MCF 10A (cell line): ENCODE data around the gene OR2AJ1. TPM values are rescaled to one million over a fixed set of nuclear protein-coding genes. Genes with fewer than 3 reads are reported as not detected.
A peak's percentile ranks its signal among the peaks of the same experiment; 100 is the strongest.

Experiments
- BruUV-seq: library from RNA; stranded (reverse); fragments of 400-500 nt; replicated peaks from 2 replicates; lab custom pipeline; 2021; lab: Mats Ljungman, UMichigan
- CTCF ChIA-PET: fragments of 300-600 bp; sonication (Branson Sonifier 250); formaldehyde crosslinking; extraction: SDS; loops from one replicate; lab custom pipeline; 2021; ENCODE audit warnings: antibody characterized with exemption, inconsistent platforms; lab: Yijun Ruan, JAX
- POLR2A ChIA-PET: fragments of 300-600, 350-650 bp; sonication (Branson Sonifier 250); formaldehyde crosslinking; extraction: SDS; loops from one replicate; lab custom pipeline; 2020; ENCODE audit warnings: antibody characterized with exemption, inconsistent platforms; lab: Yijun Ruan, JAX
- DNase-seq: peaks from one replicate; pipeline ENCODE4 v3.0.0-alpha.2; 2018; ENCODE audit not compliant: unreplicated experiment
- H3K27ac Mint-ChIP-seq: one replicate; pipeline ENCODE4 v1.8.0; 2022; ENCODE audit warnings: mild to moderate bottlenecking, low read depth, mixed read lengths; ENCODE audit not compliant: unreplicated experiment
- H3K27me3 Mint-ChIP-seq: one replicate; pipeline ENCODE4 v1.8.0; 2022; ENCODE audit warnings: mixed read lengths; ENCODE audit not compliant: insufficient read depth, unreplicated experiment
- H3K36me3 Mint-ChIP-seq: one replicate; pipeline ENCODE4 v1.8.0; 2022; ENCODE audit warnings: mild to moderate bottlenecking, moderate library complexity, mixed read lengths; ENCODE audit not compliant: insufficient read depth, unreplicated experiment
- H3K4me1 Mint-ChIP-seq: one replicate; pipeline ENCODE4 v1.8.0; 2022; ENCODE audit warnings: mixed read lengths; ENCODE audit not compliant: insufficient read depth, unreplicated experiment
- H3K4me3 Mint-ChIP-seq: one replicate; pipeline ENCODE4 v1.8.0; 2022; ENCODE audit warnings: mild to moderate bottlenecking, moderate library complexity, mixed read lengths; ENCODE audit not compliant: unreplicated experiment
- H3K9me3 Mint-ChIP-seq: one replicate; pipeline ENCODE4 v1.8.0; 2022; ENCODE audit warnings: mixed read lengths; ENCODE audit not compliant: unreplicated experiment
- intact Hi-C: fragments of 100-400 bp; cut with micrococcal nuclease; formaldehyde crosslinking; loops from 2 replicates; pipeline ENCODE4 v1.14.1; 2022
- total RNA-seq: library from RNA; stranded (reverse); gene quantifications from 2 replicates; pipeline ENCODE4 v1.2.3, GENCODE V29; 2022
- TF ChIP-seq, protein P1 (sequence below): fragments of 200-600 bp; IDR thresholded peaks from one replicate; pipeline ENCODE4 v1.8.0; 2022; ENCODE audit warnings: antibody characterized with exemption, mild to moderate bottlenecking; ENCODE audit not compliant: unreplicated experiment

OR2AJ1 gene
- total RNA-seq, 1 experiment from 2014 or later: not detected

DNA sequence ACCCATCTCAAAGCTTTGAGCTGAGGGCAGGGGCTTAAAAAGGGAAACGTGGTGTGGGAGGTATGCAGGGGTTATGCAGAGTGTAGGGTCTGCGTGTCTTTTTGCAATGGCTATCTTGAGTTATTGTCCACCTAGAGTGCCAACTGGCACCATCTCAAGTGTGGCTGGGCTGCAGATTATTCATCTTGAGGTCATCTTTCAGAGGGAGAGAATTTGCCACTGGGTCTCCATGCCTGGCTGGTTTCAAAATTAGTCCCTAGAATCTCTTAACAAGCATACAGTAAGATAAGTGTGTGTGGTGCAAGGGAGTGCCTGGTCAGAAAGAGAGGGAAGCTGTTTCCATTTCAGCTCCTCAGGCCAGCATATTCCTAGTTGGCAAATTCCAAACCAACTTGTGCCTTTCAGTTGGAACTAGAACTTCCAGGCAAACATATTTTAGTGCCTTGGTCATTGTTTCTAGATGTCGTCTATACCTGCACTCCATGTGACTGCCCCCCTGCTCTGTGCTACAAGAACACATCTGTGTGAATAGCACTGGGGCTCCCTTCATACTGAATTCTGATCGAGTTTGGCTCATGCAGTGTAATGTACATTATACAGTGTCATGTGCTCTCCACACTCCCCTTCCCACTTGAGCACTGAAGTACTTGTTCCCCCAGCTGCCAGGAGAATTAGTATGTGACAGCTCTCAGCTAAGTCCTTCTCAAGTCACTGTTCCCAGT lies 9.6 kb upstream of the OR2AJ1 start:
- no peaks in the 10 kb centered on the region for H3K27me3 Mint-ChIP-seq
- intact Hi-C loops: loop anchor here (1.0 kb wide), 1 partner anchor 234 kb away; no protein-coding TSS in a partner anchor
- CTCF ChIA-PET: interaction anchor here (0.9 to 1.4 kb wide), 3 partner anchors 10 to 243 kb away, joined by 4 to 5 read pairs (median 4); partner anchors contain the start of gene OR2AJ1
- TF ChIP-seq, protein P1, sequence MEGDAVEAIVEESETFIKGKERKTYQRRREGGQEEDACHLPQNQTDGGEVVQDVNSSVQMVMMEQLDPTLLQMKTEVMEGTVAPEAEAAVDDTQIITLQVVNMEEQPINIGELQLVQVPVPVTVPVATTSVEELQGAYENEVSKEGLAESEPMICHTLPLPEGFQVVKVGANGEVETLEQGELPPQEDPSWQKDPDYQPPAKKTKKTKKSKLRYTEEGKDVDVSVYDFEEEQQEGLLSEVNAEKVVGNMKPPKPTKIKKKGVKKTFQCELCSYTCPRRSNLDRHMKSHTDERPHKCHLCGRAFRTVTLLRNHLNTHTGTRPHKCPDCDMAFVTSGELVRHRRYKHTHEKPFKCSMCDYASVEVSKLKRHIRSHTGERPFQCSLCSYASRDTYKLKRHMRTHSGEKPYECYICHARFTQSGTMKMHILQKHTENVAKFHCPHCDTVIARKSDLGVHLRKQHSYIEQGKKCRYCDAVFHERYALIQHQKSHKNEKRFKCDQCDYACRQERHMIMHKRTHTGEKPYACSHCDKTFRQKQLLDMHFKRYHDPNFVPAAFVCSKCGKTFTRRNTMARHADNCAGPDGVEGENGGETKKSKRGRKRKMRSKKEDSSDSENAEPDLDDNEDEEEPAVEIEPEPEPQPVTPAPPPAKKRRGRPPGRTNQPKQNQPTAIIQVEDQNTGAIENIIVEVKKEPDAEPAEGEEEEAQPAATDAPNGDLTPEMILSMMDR: no peak
- BruUV-seq: no TSS peak
- H3K36me3 Mint-ChIP-seq: no peaks in the 10 kb centered on the region
- H3K4me3 Mint-ChIP-seq: no peak overlapping the region
- peaks cover 24% of the 10 kb centered on the region for H3K4me1 Mint-ChIP-seq
- POLR2A ChIA-PET: interaction anchor here (1.1 kb wide), 1 partner anchor 10 kb away, joined by 3 read pairs; the partner anchor contains the start of gene OR2AJ1
- peak; percentile 47 for DNase-seq
- H3K27ac Mint-ChIP-seq: peak overlapping the region; percentile 3
- peaks cover 8% of the 10 kb centered on the region for H3K9me3 Mint-ChIP-seq

DNA sequence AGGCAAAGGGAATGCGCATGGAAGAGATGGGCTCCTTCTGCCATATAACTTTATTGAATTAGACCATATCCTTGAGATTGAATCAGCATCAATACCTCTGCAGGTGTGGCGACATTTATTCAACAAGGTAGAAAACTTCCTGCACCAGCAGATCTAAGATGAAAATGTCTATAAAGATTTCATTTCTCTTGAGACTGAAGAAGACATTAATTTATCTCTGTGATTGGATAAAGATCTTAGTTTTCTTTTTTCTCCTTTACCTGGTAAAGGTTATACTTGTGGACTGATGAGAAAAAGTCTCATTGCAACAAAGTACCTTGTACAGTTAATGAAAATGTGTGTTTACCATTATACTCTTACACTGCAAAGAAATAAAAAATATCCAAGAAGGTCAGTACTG lies 4.7 kb upstream of the OR2AJ1 start, which contains the start of gene OR2T8:
OR2T8 (plus strand) TSS at position 301 of the 400 bp plus-strand sequence. CDS start 766 bp downstream, outside the sequence.
- Mint-ChIP-seq H3K36me3 (no peaks in the 10 kb centered on the region), H3K27me3 (no peaks in the 10 kb centered on the region), H3K27ac (no peak within 1 kb of the TSS), H3K4me3 (no peak within 1 kb of the TSS), H3K9me3 (no peaks in the 10 kb centered on the region), H3K4me1 (peaks cover 18% of the 10 kb centered on the region)
- ChIA-PET CTCF (no interaction called here), POLR2A (no interaction called here)
- TF ChIP-seq, protein P1: no peak
- BruUV-seq: no TSS peak
- DNase-seq: no peak
- intact Hi-C loops: no loop called here

DNA sequence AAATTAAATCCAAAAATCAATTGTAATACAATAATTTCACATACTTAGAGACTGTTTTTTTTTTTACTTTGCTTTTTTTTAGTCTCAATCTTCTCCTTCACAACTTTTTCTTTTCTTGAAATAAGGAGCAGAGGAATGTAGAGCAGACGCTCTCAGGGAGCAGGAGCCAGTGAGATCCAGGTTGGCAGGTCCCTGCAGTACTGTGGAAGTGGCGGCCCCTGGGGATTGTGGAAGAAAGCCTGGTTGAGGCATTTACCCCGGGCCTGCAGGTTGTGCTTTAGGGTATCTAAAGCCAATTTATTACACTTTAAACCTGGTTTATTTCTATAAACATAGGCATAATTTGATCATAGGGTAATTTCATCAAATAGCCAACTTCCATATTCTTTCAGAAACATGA lies 748 bp upstream of the OR2AJ1 start:
- intact Hi-C loops: no loop called here
- no peak for DNase-seq
- no peaks in the 10 kb centered on the region for H3K27me3 Mint-ChIP-seq
- H3K4me1 Mint-ChIP-seq: no peaks in the 10 kb centered on the region
- no peak overlapping the region for H3K27ac Mint-ChIP-seq
- no TSS peak for BruUV-seq
- no peak overlapping the region for H3K4me3 Mint-ChIP-seq
- ChIA-PET CTCF (interaction anchor here (0.7 to 1.9 kb wide), 5 partner anchors 9 to 319 kb away, joined by 3 to 4 read pairs (median 4); no protein-coding TSS in a partner anchor), POLR2A (no interaction called here)
- H3K36me3 Mint-ChIP-seq: no peaks in the 10 kb centered on the region
- TF ChIP-seq, protein P1: no peak
- H3K9me3 Mint-ChIP-seq: no peaks in the 10 kb centered on the region

DNA sequence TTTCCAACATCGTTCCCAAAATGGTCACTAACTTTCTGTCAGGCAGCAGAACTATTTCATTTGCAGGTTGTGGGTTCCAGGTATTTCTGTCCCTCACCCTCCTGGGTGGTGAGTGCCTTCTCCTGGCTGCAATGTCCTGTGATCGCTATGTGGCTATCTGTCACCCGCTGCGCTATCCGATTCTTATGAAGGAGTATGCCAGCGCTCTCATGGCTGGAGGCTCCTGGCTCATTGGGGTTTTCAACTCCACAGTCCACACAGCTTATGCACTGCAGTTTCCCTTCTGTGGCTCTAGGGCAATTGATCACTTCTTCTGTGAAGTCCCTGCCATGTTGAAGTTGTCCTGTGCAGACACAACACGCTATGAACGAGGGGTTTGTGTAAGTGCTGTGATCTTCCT lies 9.3 kb downstream of the OR2AJ1 start:
- no peak for DNase-seq
- intact Hi-C loops: no loop called here
- Mint-ChIP-seq H3K27me3 (no peaks in the 10 kb centered on the region), H3K36me3 (no peaks in the 10 kb centered on the region), H3K27ac (no peak overlapping the region), H3K4me3 (no peak overlapping the region), H3K9me3 (no peaks in the 10 kb centered on the region), H3K4me1 (no peaks in the 10 kb centered on the region)
- ChIA-PET CTCF (no interaction called here), POLR2A (no interaction called here)
- TF ChIP-seq, protein P1: no peak
- BruUV-seq: no TSS peak
